Effector CD8-positive, alpha-beta T cell (primary cell): ENCODE results near the gene NR3C1.
"Not testable (repeated sequence)": the region's sequence is repeated elsewhere in the genome, so short reads cannot be mapped to it uniquely, and the experiment has no call there.

Experiments used
- DNase-seq: peaks from one replicate; lab custom pipeline; 2025; lab: John Stamatoyannopoulos, UW

Gene NR3C1

DNA sequence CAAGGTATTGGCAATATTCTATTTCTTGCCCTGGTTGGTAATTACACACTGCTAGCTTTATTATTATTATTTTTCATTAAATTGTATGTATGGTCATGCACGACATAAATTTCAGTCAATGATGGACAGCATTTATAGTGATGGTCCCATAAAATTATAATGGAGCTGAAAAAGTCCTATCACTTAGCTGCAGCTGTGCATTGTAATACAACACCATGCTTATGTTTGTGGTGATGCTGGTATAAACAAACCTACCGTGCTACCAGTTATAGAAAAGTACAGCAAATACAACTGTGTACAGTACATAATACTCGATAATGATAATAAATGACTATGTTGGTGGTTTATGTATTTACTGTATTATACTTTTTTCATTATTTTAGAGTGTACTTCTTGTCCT is 65.5 kb downstream of the NR3C1 start:
- no peak for DNase-seq

- no peak for DNase-seq
These were observed 67.0 kb downstream of the NR3C1 start for GRCh38 chr5:143336485-143336884.

GRCh38 chr5:143334903-143335302 is 68.6 kb downstream of the NR3C1 start:
- DNase-seq = no peak

DNA sequence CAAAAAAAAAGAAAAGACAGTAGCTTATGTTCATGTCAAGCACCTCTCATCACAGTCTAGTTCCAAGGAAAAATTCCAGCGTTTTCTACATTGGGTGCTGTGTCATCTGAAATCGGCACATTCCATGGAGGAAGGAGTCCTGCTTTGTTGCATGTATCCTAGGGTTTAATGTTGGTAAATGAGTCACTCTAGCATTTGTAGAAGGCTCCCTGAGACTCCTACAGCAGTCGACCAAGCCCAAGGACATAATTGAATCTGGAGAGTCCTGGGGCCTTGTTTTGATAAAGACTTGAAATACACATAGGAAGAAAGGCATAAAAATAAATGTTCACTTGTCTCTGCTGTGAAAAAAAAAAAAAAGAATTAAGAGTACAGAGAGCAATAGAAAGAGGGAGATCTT is 69.1 kb downstream of the NR3C1 start:
- DNase-seq = not testable (repeated sequence)

DNA sequence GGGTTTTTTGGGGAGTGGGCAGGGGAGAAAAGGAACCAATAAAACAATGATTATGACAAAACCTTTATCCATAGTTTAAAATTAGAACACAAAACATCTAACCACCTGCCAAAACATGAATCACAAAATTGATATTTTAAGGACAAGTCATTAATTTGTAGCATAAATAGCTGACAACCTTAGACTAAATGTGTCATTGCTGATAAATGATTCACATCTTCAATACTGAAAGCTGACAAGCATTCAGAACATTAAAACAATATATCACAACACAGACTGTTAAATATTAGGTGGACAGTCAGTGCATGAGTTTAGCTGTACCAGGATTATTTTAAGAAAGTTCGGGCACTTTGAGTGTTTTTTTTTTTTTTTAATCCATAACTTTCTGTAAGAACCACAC is 71.5 kb downstream of the NR3C1 start:
- no peak for DNase-seq

DNA sequence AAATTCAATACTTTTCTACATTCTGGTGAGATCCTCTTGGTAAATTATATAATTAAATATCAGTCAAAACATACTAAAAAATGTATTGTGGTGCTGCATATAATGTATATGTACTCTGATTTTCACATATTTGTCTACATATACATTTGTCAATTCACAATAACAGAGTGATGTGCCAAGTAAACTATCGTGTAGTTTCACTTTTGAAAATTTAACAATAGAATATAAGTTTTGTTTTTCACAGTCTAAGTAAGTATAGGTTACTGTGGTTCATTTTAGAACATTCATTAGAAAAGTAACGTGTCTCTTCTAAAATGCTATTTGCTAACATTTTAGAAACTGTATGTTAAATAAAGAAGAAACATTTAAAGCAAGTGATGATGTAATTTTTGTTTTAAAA is 73.6 kb downstream of the NR3C1 start:
- no peak for DNase-seq

DNA sequence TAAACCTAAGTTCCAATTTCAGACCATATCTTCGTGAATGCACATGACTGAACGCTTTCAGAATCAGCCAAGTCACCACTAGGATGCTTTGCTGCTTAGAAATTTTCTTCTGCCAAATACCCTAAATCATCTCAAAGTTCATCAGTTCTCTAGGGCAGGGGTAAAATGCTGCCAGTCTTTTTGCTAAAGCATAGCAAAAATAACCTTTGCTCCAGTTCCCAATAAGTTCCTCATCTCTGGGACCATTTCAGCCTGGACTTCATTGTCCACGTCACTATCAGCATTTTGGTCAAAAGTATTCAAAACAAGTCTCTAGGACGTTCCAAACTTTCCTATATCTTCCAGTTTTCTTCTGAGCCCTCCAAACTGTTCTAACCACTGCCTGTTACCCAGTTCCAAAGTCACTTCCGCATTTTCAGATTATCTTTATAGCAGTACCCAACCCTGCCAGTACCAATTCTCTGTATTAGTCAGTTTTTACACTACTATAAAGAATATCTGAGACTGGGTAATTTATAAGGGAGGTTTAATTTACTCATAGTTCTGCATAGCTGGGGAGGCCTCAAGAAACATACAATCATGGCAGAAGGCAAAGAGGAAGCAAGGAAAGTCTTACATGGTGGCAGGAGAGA is 74.8 kb downstream of the NR3C1 start:
- no peak for DNase-seq

GRCh38 chr5:143325086-143325485 is 78.4 kb downstream of the NR3C1 start:
- DNase-seq = not testable (repeated sequence)

GRCh38 chr5:143322931-143323630 is 80.4 kb downstream of the NR3C1 start:
- not testable (repeated sequence) for DNase-seq

DNA sequence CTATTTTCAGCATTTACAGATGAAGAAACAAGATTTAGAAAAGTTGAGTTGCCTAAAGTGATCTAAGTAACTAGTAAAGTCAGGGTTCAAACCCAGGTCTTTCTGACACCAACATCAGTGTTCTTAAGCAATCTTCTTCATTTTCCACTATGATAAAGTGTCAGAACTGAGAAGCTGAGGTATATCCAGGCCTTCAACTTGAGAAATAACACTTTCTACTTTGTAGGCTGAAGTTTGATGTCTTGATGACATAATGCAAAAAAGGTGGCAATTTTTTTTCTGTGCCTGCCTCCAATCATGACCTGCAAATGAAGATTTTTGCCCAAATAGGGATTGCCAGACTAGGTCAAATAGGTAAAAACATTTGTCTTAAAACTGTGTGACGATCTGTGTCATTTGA is 81.3 kb downstream of the NR3C1 start:
- DNase-seq = no peak

DNA sequence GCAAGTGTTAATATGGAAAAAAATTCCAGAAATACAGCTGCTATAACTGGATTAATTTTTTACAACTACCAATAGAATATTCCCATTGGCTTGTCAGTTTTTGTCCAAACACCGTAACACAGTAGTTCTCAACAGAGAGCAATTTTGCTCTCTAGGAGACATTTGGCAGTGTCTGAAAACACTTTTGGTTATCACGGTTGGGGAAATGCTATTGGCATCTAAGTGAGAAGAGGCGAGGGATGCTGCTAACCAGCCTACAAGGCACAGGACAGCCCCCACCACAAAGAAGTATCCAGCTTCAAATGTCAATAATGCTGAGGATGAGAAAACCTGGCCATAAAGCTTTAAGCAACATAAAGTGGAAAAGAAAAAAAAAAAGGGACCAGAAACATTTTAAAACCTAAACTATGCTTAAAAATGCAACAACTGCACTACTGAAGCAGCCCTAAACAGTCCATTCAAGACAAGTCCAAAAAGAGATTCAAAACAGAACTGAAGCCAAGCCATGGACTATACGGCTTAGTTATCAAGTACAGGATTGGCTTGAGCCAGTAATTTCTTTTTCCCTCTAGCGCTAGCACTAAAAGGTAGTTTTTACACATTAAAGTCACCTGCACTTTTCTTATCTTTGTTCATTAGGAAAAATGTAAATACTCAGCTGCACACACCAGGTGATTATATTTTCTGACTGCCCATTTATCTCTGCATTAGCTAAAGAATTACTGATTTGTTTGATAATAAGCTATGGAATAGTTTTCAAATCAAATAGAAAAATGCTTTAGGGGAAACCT is 83.9 kb downstream of the NR3C1 start:
- no peak for DNase-seq

DNA sequence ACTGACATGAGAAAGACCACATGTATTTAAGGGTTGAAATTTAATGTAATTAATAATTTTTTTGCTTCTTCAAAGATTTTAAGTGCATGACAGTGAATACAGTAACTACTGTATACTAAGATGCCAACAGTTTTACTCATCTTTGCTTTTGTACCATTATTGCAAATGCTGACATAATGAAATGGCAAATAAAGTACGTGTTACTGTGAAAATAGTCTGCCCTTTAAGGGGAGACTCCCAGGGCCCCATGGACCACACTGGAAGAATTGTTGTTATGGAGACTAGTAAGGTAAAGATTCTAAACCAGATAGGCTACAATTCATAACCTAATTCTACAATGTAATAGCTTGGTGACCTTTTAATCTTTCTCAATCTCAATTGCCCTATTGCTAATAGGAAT is 84.7 kb downstream of the NR3C1 start:
- no peak for DNase-seq

DNA sequence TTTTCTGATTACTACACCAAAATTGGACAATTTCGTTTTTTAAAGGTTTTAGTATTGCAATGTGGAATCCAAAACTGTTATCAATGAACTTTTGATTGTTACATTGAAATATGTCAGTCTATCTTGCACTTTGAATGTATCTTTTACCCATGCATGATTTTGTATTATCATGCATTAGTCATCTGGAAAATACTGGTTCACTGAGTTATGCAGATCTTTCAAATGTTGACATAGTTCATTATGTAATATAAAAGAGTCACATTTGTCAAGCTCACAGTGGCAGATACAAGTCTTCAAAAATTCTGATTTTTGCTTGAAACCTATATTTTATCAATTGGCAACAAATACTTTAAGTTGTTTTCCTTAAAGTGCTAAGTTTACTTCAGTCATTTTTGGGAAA is 85.2 kb downstream of the NR3C1 start:
- no peak for DNase-seq

DNA sequence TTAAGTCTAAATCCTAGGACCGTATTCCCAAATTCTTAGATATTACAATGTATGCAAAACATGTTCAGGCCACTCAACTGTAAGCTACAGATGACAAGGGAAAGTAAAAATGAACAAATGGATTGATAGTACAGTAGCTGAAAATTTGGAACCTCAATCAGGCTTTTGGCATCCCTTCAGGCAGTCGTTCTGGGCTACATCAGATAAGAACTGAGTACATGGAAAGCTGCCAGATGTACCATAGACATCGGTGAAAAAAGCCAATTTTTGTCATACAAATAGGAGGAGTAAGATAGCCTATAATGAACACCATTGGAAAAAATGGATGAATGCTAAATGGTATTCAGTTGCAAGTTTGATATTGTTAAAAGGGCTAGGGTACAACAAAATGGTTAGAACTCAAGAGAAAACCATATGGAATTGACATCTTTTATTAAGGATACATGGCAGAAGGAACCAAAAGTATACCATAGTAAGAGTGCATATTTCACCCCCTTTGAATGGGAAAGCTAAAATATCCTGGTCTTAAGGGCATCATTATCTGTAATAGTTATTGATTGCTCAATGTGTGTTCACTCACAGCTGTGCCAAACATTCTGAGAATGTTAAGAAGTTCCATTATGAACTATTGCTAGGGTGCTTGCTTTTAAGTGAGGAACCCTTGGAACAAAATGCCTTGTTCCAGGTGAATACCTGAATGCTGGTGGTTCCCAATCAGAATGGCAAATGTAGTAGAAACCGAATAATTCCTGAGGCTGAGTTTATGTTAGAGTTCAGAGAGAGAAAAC is 86.4 kb downstream of the NR3C1 start:
- DNase-seq = no peak

- DNase-seq = no peak
These were observed 87.1 kb downstream of the NR3C1 start for GRCh38 chr5:143316337-143316736.

- no peak for DNase-seq
These were observed 87.6 kb downstream of the NR3C1 start for GRCh38 chr5:143315929-143316328.

DNA sequence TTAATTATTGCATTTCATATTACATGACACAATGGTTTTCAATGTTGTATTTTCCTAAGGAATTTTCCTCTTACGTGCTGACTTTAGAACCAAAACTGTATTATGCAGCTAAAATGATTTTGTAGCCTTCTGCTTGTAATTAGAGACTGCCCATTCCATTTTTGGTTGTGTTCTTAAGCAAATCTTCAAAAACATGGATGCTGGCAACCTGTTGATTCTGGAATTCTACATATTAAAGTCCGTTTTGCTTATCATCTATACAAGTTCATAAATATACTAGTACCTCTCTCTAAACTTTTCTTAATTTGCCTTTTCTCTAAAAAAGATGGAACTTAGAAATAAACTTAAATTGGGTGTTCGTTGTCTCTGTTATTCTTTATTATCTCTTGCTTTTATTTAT is 88.3 kb downstream of the NR3C1 start:
- DNase-seq = no peak

DNA sequence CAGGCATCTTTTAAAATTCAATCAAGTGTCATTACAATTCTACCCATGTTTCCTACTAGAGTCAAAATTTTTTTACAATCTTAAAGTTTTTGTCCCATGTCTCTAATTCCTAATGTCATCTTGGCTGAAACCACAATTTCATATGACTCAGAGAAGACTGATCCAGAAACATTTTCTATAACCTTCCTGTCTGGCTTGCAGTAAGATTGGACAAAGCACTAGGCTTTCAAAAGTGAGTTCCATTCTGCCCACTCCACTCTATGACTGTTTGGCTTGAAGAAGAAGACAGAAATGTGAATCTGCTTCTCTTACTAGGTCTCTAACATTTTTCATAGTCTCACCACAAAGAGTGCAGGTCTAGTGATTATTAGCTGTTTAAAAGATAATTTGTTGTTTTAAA is 88.8 kb downstream of the NR3C1 start:
- no peak for DNase-seq

DNA sequence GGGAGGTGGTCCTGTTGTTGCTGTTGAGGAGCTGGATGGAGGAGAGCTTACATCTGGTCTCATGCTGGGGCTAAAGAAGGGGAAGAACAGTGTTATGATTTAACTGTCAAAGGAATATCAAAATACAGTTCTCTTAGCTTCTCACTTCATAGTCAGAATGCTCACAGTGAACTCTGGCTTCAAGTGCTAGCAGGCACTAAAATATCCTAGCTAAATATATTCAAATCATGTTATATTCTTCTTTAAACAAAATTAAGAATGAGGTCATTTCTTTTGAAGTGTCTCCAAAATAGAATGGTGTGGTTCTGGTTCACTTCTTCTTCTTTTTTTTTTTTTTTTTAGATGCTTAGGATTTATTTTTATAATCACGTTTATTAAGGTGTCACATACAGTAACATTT is 89.4 kb downstream of the NR3C1 start:
- DNase-seq = no peak

DNA sequence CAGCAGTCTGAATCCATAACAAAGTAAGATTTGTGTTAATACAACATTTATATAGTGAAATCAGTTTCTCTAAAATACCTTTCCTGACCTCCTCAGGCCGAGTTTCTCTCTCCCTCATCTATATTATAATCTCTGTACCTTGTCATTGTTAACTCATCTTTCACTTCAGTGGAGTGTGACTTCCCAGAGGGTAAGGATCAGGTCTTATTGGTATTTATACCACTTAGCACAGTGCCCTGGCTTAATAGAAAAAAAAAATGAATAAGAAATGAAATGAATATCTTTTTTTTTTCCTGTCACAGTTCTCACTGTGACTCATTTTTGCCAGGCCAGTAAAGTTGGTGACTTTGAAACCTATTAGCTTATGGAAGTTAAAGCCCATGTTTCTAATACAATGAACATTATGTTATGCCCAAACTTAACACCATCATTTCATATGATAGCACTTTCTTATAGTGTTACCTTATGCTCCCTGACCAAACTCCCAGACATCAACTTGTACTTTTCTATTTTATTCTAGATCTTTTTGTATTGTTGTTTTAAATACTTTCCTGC is 90.1 kb downstream of the NR3C1 start:
- DNase-seq = no peak

DNA sequence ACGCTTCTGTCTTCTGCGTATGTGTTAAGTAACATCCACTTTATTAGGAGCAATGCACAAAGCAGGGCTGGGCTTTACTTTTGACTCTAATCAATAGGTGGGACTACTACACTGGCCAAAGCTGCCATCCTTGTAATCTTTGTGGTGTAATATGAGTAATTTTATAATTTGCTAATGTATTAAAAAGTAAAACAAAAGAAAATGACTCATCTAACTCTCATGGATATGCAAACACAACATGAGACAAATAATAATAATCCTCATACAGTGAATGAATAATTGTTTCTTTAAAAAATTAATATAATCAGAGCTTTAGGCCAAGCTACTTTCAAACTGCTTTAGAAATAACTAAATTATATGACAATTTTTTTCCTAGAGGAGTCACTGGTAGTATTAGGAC is 90.7 kb downstream of the NR3C1 start:
- no peak for DNase-seq

- no peak for DNase-seq
These were observed 91.5 kb downstream of the NR3C1 start for GRCh38 chr5:143311955-143312354.
